GM12878 (cell line): ENCODE measurements around the gene UBLCP1. TPM values are rescaled to one million over a fixed set of nuclear protein-coding genes. Genes with fewer than 3 reads are reported as not detected.

ENCODE experiments used
- ATAC-seq: fragments of 200-7000 bp; cut with Tn5 transposase; 3 replicates; pipeline ENCODE4 v1.9.1; 2020; ENCODE audit warnings: mild to moderate bottlenecking, moderate library complexity
- BruUV-seq: library from RNA; stranded (reverse); fragments of 400-500 nt; replicated peaks from 2 replicates; lab custom pipeline; 2021; lab: Mats Ljungman, UMichigan
- CTCF ChIA-PET: fragments of 300-600 bp; sonication (Branson Sonifier 250); formaldehyde crosslinking; extraction: SDS; loops from one replicate; lab custom pipeline; 2021; ENCODE audit warnings: inconsistent platforms; lab: Yijun Ruan, JAX
- POLR2A ChIA-PET: fragments of 350-600 bp; formaldehyde crosslinking; extraction: SDS; loops from one replicate; lab custom pipeline; 2021; ENCODE audit warnings: inconsistent platforms; lab: Charles Lee
- RAD21 ChIA-PET: fragments of 300-600 bp; sonication (Branson Sonifier 250); formaldehyde crosslinking; loops from one replicate; lab custom pipeline; 2023; ENCODE audit warnings: antibody characterized with exemption; ENCODE audit not compliant: unreplicated experiment; lab: Charles Lee
- SMC1A ChIA-PET: fragments of 300-600 bp; sonication (Branson Sonifier 250); formaldehyde crosslinking; loops from one replicate; lab custom pipeline; 2023; ENCODE audit not compliant: unreplicated experiment, uncharacterized antibody; lab: Charles Lee
- DNase-seq: peaks from one replicate; pipeline ENCODE4 v3.0.0-alpha.2; 2011; ENCODE audit warnings: low read depth, low spot score
- FAIRE-seq: peaks from 3 replicates; lab custom pipeline; 2011; peaks lifted over from hg19 to GRCh38; lab: Jason Lieb, UNC
- H2AFZ ChIP-seq: 2 replicates; pipeline ENCODE4 v1.6.0; 2011; ENCODE audit warnings: low read depth, low read length, control low read depth; ENCODE audit not compliant: control insufficient read depth
- H3K27ac ChIP-seq: 2 replicates; pipeline ENCODE4 v1.5.1; 2011; ENCODE audit warnings: control low read depth; ENCODE audit not compliant: control insufficient read depth, insufficient read depth
- H3K27me3 ChIP-seq, 2 experiments: replicated peaks in 1 of 2; 2 replicates each; pipeline versions ENCODE4 v1.6.0 to v1.6.1; 2011; ENCODE audit warnings: low read length in 1 of 2; ENCODE audit not compliant: control insufficient read depth in 2 of 2, insufficient read depth in 2 of 2
- H3K36me3 ChIP-seq, 2 experiments: 2 replicates each; pipeline ENCODE4 v1.5.1; 2011; ENCODE audit warnings: low read length in 1 of 2; ENCODE audit not compliant: control insufficient read depth in 2 of 2, insufficient read depth in 2 of 2
- H3K4me1 ChIP-seq: 2 replicates; pipeline ENCODE4 v1.6.1; 2011; ENCODE audit warnings: mild to moderate bottlenecking, low read length, moderate library complexity, mixed read lengths; ENCODE audit not compliant: control insufficient read depth, insufficient read depth
- H3K4me2 ChIP-seq: 2 replicates; pipeline ENCODE4 v1.6.0; 2011; ENCODE audit warnings: control low read depth; ENCODE audit not compliant: control insufficient read depth, insufficient read depth
- H3K4me3 ChIP-seq: fragments of 200-600 bp; sonication (generic); 2 replicates; pipeline ENCODE4 v1.5.1; 2016
- H3K79me2 ChIP-seq: 2 replicates; pipeline ENCODE4 v1.6.0; 2011; ENCODE audit warnings: low read length; ENCODE audit not compliant: control insufficient read depth, insufficient read depth
- H3K9ac ChIP-seq: 2 replicates; pipeline ENCODE4 v1.8.0; 2011; ENCODE audit warnings: low read length, control low read depth, mixed read lengths; ENCODE audit not compliant: control insufficient read depth, insufficient read depth
- H3K9me3 ChIP-seq: replicated peaks from 3 replicates; pipeline ENCODE4 v1.5.1; 2011; ENCODE audit warnings: mild to moderate bottlenecking, low read length; ENCODE audit not compliant: control insufficient read depth, insufficient read depth
- H4K20me1 ChIP-seq: 2 replicates; pipeline ENCODE4 v1.6.0; 2011; ENCODE audit not compliant: control insufficient read depth, insufficient read depth
- CHD2 ChIP-seq: IDR thresholded peaks from 2 replicates; pipeline ENCODE4 v1.6.1; 2011; ENCODE audit warnings: low read depth, low read length, improper control_type of control experiment, borderline replicate concordance
- EGR1 ChIP-seq, 2 experiments: IDR thresholded peaks; 1 replicate in 1 of 2; 2 replicates in 1 of 2; pipeline ENCODE4 v1.6.1; 2011 to 2012; ENCODE audit warnings: low read depth in 2 of 2, low read length in 2 of 2, borderline replicate concordance in 1 of 2, mild to moderate bottlenecking in 1 of 2, moderate library complexity in 1 of 2
- MTA2 ChIP-seq: fragments of 450-650 bp; IDR thresholded peaks from 2 replicates; pipeline ENCODE4 v1.6.1; 2016; ENCODE audit warnings: low read depth, mild to moderate bottlenecking, moderate library complexity
- SMC3 ChIP-seq: IDR thresholded peaks from 2 replicates; pipeline ENCODE4 v1.6.1; 2011; ENCODE audit warnings: low read length, improper control_type of control experiment, borderline replicate concordance
- YBX1 ChIP-seq: fragments of 450-650 bp; IDR thresholded peaks from 2 replicates; pipeline ENCODE4 v1.6.1; 2016; ENCODE audit warnings: antibody characterized with exemption
- ZNF207 ChIP-seq: fragments of 450-650 bp; IDR thresholded peaks from 2 replicates; pipeline ENCODE4 v1.6.1; 2014; ENCODE audit warnings: antibody characterized with exemption, mild to moderate bottlenecking, borderline replicate concordance
- ZNF622 ChIP-seq: fragments of 450-650 bp; IDR thresholded peaks from 2 replicates; pipeline ENCODE4 v1.6.1; 2017; ENCODE audit warnings: mild to moderate bottlenecking, inconsistent platforms
- WGBS: methylation state at CpG from one replicate; pipeline ENCODE4 v1.1.6; 2016; ENCODE audit warnings: low lambda C conversion rate; ENCODE audit not compliant: insufficient replicate concordance, insufficient coverage; ENCODE audit errors: missing lambda C conversion rate; 5-methylcytosine and 5-hydroxymethylcytosine counted together
- in situ Hi-C: fragments of 300-500 bp; cut with MboI; formaldehyde crosslinking; loops from 9 replicates; pipeline ENCODE4 v1.14.3; 2018; ENCODE audit warnings: mixed read lengths
- intact Hi-C: fragments of 100-400 bp; cut with micrococcal nuclease; formaldehyde crosslinking; loops from one replicate; pipeline ENCODE4 v1.14.2; 2022; ENCODE audit not compliant: unreplicated experiment
- polyA plus RNA-seq, 11 experiments: library from polyadenylated mRNA; depleted of rRNA in 4 of 11; unstranded in 6 of 11; stranded (reverse) in 5 of 11; fragments of >200 nt; fragmentation: Nextera tagmentation in 4 of 11; fragmentation: Illumina TruSeq in 1 of 11; extraction: Ambion mirVana in 4 of 11; extraction: Trizol in 1 of 11; gene quantifications; 1 replicate in 1 of 11; 2 replicates in 10 of 11; pipeline versions ENCODE4 v1.2.1 to v1.2.3, GENCODE V29; 2011 to 2016; ENCODE audit warnings: inconsistent platforms in 2 of 11, missing spikeins in 2 of 11, low read depth in 1 of 11
- total RNA-seq, 4 experiments: library from RNA; depleted of rRNA in 3 of 4; stranded (reverse); fragments of >200 nt in 3 of 4; fragmentation: Illumina TruSeq in 1 of 4; extraction: Trizol in 1 of 4; gene quantifications; 2 replicates each; pipeline versions ENCODE4 v1.2.1 to v1.2.3, GENCODE V29; 2013 to 2021

Gene UBLCP1
- total and polyA plus RNA-seq, 10 of the 15 experiments (the other 5 are each of a cell fraction or from before 2014, with no cell fraction given), result 18.8 to 44.2 (median 32.1) TPM

DNA sequence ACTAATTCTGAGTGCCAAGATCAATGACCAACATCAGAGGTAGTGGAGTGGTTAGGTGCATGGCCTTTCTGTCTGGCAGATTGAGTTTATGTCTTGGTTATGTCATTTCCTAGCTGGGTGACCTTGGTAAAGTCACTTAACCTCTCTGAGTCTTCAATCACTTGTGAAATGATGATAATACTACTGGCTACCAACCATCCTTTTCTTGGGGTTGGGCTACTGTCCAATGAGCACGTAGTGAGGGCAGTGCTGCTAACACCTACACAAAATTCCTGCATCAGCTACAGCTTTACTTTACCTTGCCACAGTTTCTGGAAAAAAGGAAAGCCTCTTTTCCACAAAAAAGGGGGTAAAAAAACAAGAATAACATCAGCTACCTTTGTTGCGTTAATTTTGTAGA is 54.8 kb downstream of the UBLCP1 start:
- Histone ChIP-seq H3K27me3 (no peaks in the 10 kb centered on the region), H3K9me3 (no peaks in the 10 kb centered on the region), H3K27ac (no peak overlapping the region), H3K9ac (no peak overlapping the region), H3K4me1 (no peaks in the 10 kb centered on the region), H2AFZ (no peak overlapping the region), H3K79me2 (no peaks in the 10 kb centered on the region), H4K20me1 (no peaks in the 10 kb centered on the region), H3K4me3 (no peak overlapping the region), H3K36me3 (no peaks in the 10 kb centered on the region), H3K4me2 (no peak overlapping the region)
- CTCF ChIA-PET, result interaction anchor here (0.6 to 6.9 kb wide), 25 partner anchors 11 to 1243 kb away, joined by 3 to 216 read pairs (median 4); no protein-coding TSS in a partner anchor
- no peak for FAIRE-seq
- intact Hi-C loops (loop anchor here (1.0 kb wide), 1 partner anchor 162 kb away; no protein-coding TSS in a partner anchor), in situ Hi-C loops (loop anchor here (5.0 kb wide), 1 partner anchor 161 kb away; no protein-coding TSS in a partner anchor)
- SMC1A ChIA-PET, result interaction anchor here (0.7 to 6.8 kb wide), 15 partner anchors 9 to 641 kb away, joined by 3 to 131 read pairs (median 4); no protein-coding TSS in a partner anchor
- no TSS peak for BruUV-seq
- TF ChIP-seq EGR1 (IDR thresholded peaks at IDR 0.05; ENCODE audit: borderline replicate concordance in 1 of 2, low read depth in 2 of 2, low read length in 2 of 2) (no peak), SMC3 (no peak), ZNF622 (no peak), ZNF207 (no peak), YBX1 (no peak), MTA2 (no peak), CHD2 (no peak)
- 21% methylated on average over 2 of the region's 2 CpGs for whole genome bisulfite sequencing
- RAD21 ChIA-PET, result interaction anchor here (1.1 to 5.0 kb wide), 9 partner anchors 11 to 669 kb away, joined by 3 to 112 read pairs (median 5); no protein-coding TSS in a partner anchor
- DNase-seq, result no peak
- ATAC-seq, result no peak
- POLR2A ChIA-PET, result no interaction called here
